IMR-90 (cell line): Measurements from ENCODE around the gene GHR. TPM values are rescaled to one million over a fixed set of nuclear protein-coding genes. Genes with fewer than 3 reads are reported as not detected.

ENCODE experiments used
- ATAC-seq: fragments of 200-7000 bp; cut with Tn5 transposase; 2 replicates; pipeline ENCODE4 v1.9.1; 2020; ENCODE audit warnings: low read depth, mild to moderate bottlenecking, moderate library complexity
- BruUV-seq: library from RNA; stranded (reverse); fragments of 400-500 nt; replicated peaks from 2 replicates; lab custom pipeline; 2021; lab: Mats Ljungman, UMichigan
- CTCF ChIA-PET: fragments of 300-600 bp; formaldehyde crosslinking; extraction: SDS; loops from one replicate; lab custom pipeline; 2021; ENCODE audit warnings: antibody characterized with exemption; lab: Yijun Ruan, JAX
- POLR2A ChIA-PET: fragments of 300-600 bp; sonication (Branson Sonifier 250); formaldehyde crosslinking; loops from one replicate; lab custom pipeline; 2022; ENCODE audit warnings: antibody characterized with exemption; ENCODE audit not compliant: unreplicated experiment; lab: Charles Lee
- DNase-seq: peaks from one replicate; pipeline ENCODE4 v3.0.0; 2013
- H2AFZ ChIP-seq: replicated peaks from 2 replicates; pipeline ENCODE3; 2013; ENCODE audit warnings: low read length, mild to moderate bottlenecking; ENCODE audit not compliant: poor library complexity
- H2AK5ac ChIP-seq: 2 replicates; pipeline ENCODE4 v1.6.1; 2013; ENCODE audit warnings: low read depth, low read length, inconsistent platforms
- H2AK9ac ChIP-seq: replicated peaks from 2 replicates; pipeline ENCODE3; 2013; ENCODE audit warnings: mild to moderate bottlenecking, low read depth, low read length, moderate library complexity; ENCODE audit not compliant: poor library complexity
- H2BK120ac ChIP-seq: 2 replicates; pipeline ENCODE4 v1.6.1; 2013; ENCODE audit warnings: low read depth, low read length, inconsistent platforms
- H2BK15ac ChIP-seq: 3 replicates; pipeline ENCODE4 v1.6.1; 2013; ENCODE audit warnings: low read depth, low read length, inconsistent platforms
- H2BK20ac ChIP-seq: 2 replicates; pipeline ENCODE4 v1.6.1; 2013; ENCODE audit warnings: low read depth, mild to moderate bottlenecking, inconsistent platforms, low read length, moderate library complexity
- H2BK5ac ChIP-seq: 2 replicates; pipeline ENCODE4 v1.6.1; 2013; ENCODE audit warnings: mild to moderate bottlenecking, low read depth, low read length, inconsistent platforms; ENCODE audit not compliant: poor library complexity, severe bottlenecking
- H3K14ac ChIP-seq: replicated peaks from 2 replicates; pipeline ENCODE4 v1.6.1; 2013; ENCODE audit warnings: low read depth, low read length, inconsistent platforms
- H3K18ac ChIP-seq: 2 replicates; pipeline ENCODE4 v1.6.1; 2013; ENCODE audit warnings: low read depth, low read length, control low read depth
- H3K23ac ChIP-seq: 2 replicates; pipeline ENCODE4 v1.6.1; 2013; ENCODE audit warnings: low read depth, low read length, inconsistent platforms
- H3K27ac ChIP-seq: 2 replicates; pipeline ENCODE4 v1.5.1; 2013; ENCODE audit warnings: mild to moderate bottlenecking, control low read depth, low read length; ENCODE audit not compliant: insufficient read depth
- H3K27me3 ChIP-seq: 2 replicates; pipeline ENCODE4 v1.6.1; 2013; ENCODE audit warnings: low read length; ENCODE audit not compliant: control insufficient read depth, insufficient read depth
- H3K36me3 ChIP-seq: 2 replicates; pipeline ENCODE4 v1.6.1; 2013; ENCODE audit warnings: low read length, mixed read lengths; ENCODE audit not compliant: control insufficient read depth, insufficient read depth
- H3K4ac ChIP-seq: 2 replicates; pipeline ENCODE4 v1.6.1; 2013; ENCODE audit warnings: low read depth, low read length, inconsistent platforms
- H3K4me1 ChIP-seq: 2 replicates; pipeline ENCODE4 v1.6.1; 2013; ENCODE audit warnings: low read length, mixed read lengths; ENCODE audit not compliant: control insufficient read depth, insufficient read depth
- H3K4me2 ChIP-seq: 2 replicates; pipeline ENCODE4 v1.6.1; 2013; ENCODE audit warnings: low read depth, mild to moderate bottlenecking, control low read depth, low read length, moderate library complexity
- H3K4me3 ChIP-seq: 2 replicates; pipeline ENCODE4 v1.5.1; 2013; ENCODE audit warnings: low read depth, mild to moderate bottlenecking, control low read depth, low read length, moderate library complexity; ENCODE audit not compliant: insufficient read depth
- H3K56ac ChIP-seq: 2 replicates; pipeline ENCODE4 v1.6.1; 2013; ENCODE audit warnings: low read length, inconsistent platforms; ENCODE audit not compliant: insufficient read depth; ENCODE audit errors: extremely low read depth
- H3K79me1 ChIP-seq, 2 experiments: 2 replicates each; pipeline ENCODE4 v1.6.1; 2013; ENCODE audit warnings: low read length in 2 of 2, inconsistent platforms in 1 of 2, low read depth in 1 of 2
- H3K9ac ChIP-seq: 2 replicates; pipeline ENCODE4 v1.6.1; 2013; ENCODE audit warnings: low read depth, low read length, control low read depth
- H3K9me1 ChIP-seq: 2 replicates; pipeline ENCODE4 v1.6.1; 2013; ENCODE audit warnings: low read length, inconsistent platforms; ENCODE audit not compliant: insufficient read depth
- H3K9me3 ChIP-seq: 2 replicates; pipeline ENCODE4 v1.6.1; 2013; ENCODE audit warnings: low read length; ENCODE audit not compliant: control insufficient read depth, insufficient read depth
- H4K20me1 ChIP-seq: 2 replicates; pipeline ENCODE4 v1.6.1; 2013; ENCODE audit warnings: low read length, inconsistent platforms; ENCODE audit not compliant: insufficient read depth
- H4K5ac ChIP-seq: 2 replicates; pipeline ENCODE4 v1.6.1; 2013; ENCODE audit warnings: mild to moderate bottlenecking, low read depth, low read length, control low read depth
- H4K8ac ChIP-seq, 2 experiments: 2 replicates each; pipeline ENCODE4 v1.6.1; 2013; ENCODE audit warnings: low read depth in 2 of 2, low read length in 2 of 2, control low read depth in 1 of 2, inconsistent platforms in 1 of 2
- H4K91ac ChIP-seq: 2 replicates; pipeline ENCODE4 v1.6.1; 2013; ENCODE audit warnings: low read depth, low read length, inconsistent platforms; ENCODE audit not compliant: insufficient read depth
- BHLHE40 ChIP-seq: fragments of 150-350 bp; IDR thresholded peaks from 2 replicates; pipeline ENCODE4 v1.6.1; 2016; ENCODE audit warnings: mild to moderate bottlenecking, low read depth, low read length
- CEBPB ChIP-seq: IDR thresholded peaks from 2 replicates; pipeline ENCODE4 v1.6.1; 2012; ENCODE audit warnings: low read depth, low read length, improper control_type of control experiment
- CHD1 ChIP-seq: IDR thresholded peaks from 2 replicates; pipeline ENCODE4 v1.6.1; 2012; ENCODE audit warnings: low read depth, low read length, improper control_type of control experiment
- CTCF ChIP-seq: conservative IDR thresholded peaks from 2 replicates; pipeline ENCODE4 v1.5.1; 2012; ENCODE audit warnings: mild to moderate bottlenecking, low read depth, low read length, improper control_type of control experiment
- ELK1 ChIP-seq: fragments of 150-350 bp; IDR thresholded peaks from 2 replicates; pipeline ENCODE4 v1.6.1; 2016; ENCODE audit warnings: low read depth, mild to moderate bottlenecking, low read length, moderate library complexity, borderline replicate concordance
- FOS ChIP-seq: fragments of 150-350 bp; IDR thresholded peaks from 2 replicates; pipeline ENCODE4 v1.6.1; 2016; ENCODE audit warnings: low read depth, low read length
- MAFK ChIP-seq: IDR thresholded peaks from 2 replicates; pipeline ENCODE4 v1.6.1; 2012; ENCODE audit warnings: low read depth, low read length, improper control_type of control experiment
- MAZ ChIP-seq: IDR thresholded peaks from 2 replicates; pipeline ENCODE4 v1.6.1; 2012; ENCODE audit warnings: low read depth, mild to moderate bottlenecking, low read length, improper control_type of control experiment, moderate library complexity, borderline replicate concordance
- MXI1 ChIP-seq: IDR thresholded peaks from 2 replicates; pipeline ENCODE4 v1.6.1; 2012; ENCODE audit warnings: low read depth, mild to moderate bottlenecking, low read length, moderate library complexity, borderline replicate concordance
- NFE2L2 ChIP-seq: fragments of 150-350 bp; IDR thresholded peaks from 2 replicates; pipeline ENCODE4 v1.6.1; 2016; ENCODE audit warnings: low read depth, mild to moderate bottlenecking, low read length
- POLR2A ChIP-seq: IDR thresholded peaks from 2 replicates; pipeline ENCODE4 v1.6.1; 2012; ENCODE audit warnings: mild to moderate bottlenecking, low read depth, low read length
- RAD21 ChIP-seq: IDR thresholded peaks from 2 replicates; pipeline ENCODE4 v1.6.1; 2012; ENCODE audit warnings: low read length, improper control_type of control experiment
- RCOR1 ChIP-seq: IDR thresholded peaks from 2 replicates; pipeline ENCODE4 v1.6.1; 2012; ENCODE audit warnings: mild to moderate bottlenecking, low read length, improper control_type of control experiment; ENCODE audit not compliant: insufficient replicate concordance
- RFX5 ChIP-seq: IDR thresholded peaks from 2 replicates; pipeline ENCODE4 v1.8.0; 2012; ENCODE audit warnings: low read depth, mild to moderate bottlenecking, low read length, moderate library complexity
- SMC3 ChIP-seq: fragments of 150-350 bp; IDR thresholded peaks from 2 replicates; pipeline ENCODE4 v1.6.1; 2016; ENCODE audit warnings: low read depth, mild to moderate bottlenecking, antibody characterized with exemption, low read length, moderate library complexity
- USF2 ChIP-seq: fragments of 150-350 bp; IDR thresholded peaks from 2 replicates; pipeline ENCODE4 v1.6.1; 2017; ENCODE audit warnings: mild to moderate bottlenecking, antibody characterized with exemption, low read length, low read depth
- WGBS, 2 experiments: methylation state at CpG; one replicate each; pipeline versions ENCODE4 v1.1.5 to v1.1.7; 2013; ENCODE audit warnings: missing lambda C conversion rate in 2 of 2; ENCODE audit not compliant: insufficient read length in 1 of 2; ENCODE audit errors: extremely low coverage in 2 of 2; 5-methylcytosine and 5-hydroxymethylcytosine counted together
- dilution Hi-C: fragments of 300-500 bp; cut with HindIII; formaldehyde crosslinking; loops from one replicate; pipeline ENCODE4 v1.14.3; 2018; ENCODE audit warnings: low sequenced_read_pairs; ENCODE audit not compliant: unreplicated experiment
- in situ Hi-C: fragments of 300-500 bp; cut with MboI; formaldehyde crosslinking; loops from 3 replicates; pipeline ENCODE4 v1.14.3; 2019; ENCODE audit warnings: low sequenced_read_pairs, inconsistent platforms, mixed read lengths
- intact Hi-C: fragments of 100-400 bp; cut with micrococcal nuclease; formaldehyde crosslinking; loops from 2 replicates; pipeline ENCODE4 v1.10.0; 2022
- polyA plus RNA-seq, 3 experiments: library from polyadenylated mRNA; depleted of rRNA; stranded (reverse); fragments of >200 nt; gene quantifications; 2 replicates each; pipeline ENCODE4 v1.2.3, GENCODE V29; 2012; ENCODE audit warnings: low replicate concordance in 1 of 3
- total RNA-seq: library from RNA; depleted of rRNA; stranded (reverse); fragments of >200 nt; gene quantifications from 2 replicates; pipeline ENCODE4 v1.2.3, GENCODE V29; 2012

GHR gene
- total and polyA plus RNA-seq, 2 of the 4 experiments (the other 2 are of a cell fraction): 0.36 to 1.1 TPM

DNA sequence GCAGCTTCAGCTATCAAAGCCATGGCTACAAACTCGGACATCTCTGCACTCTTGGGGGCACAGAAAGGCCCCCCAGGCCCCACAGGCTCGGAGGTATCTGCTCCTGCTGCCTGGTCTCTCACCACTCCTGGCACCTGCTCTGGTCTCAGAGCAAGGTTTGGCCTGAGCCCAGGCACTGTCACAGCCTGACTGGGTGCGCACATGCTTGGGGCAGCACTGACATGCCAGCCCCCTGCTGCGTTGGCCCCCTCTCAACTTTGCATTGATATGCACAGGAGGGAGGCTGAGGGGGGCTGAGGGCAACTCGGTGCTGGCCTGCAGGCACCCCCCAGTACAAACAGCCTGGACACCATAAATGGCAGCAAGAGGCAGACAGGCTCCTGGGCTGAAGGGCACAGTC is 27.1 kb upstream of the GHR start:
- no peak overlapping the region for H2BK20ac ChIP-seq
- H3K9ac ChIP-seq: no peak overlapping the region
- in situ Hi-C loops (no loop called here), dilution Hi-C loops (no loop called here), intact Hi-C loops (no loop called here)
- H4K91ac ChIP-seq: no peak overlapping the region
- no peaks in the 10 kb centered on the region for H3K79me1 ChIP-seq
- H4K5ac ChIP-seq: no peak overlapping the region
- 0% methylated on average over 1 of the region's 5 CpGs; no CpG with 5 or more reads in 1 of the 2 experiments for WGBS, 2 experiments
- H3K9me3 ChIP-seq: 0 out of 2 replicates have a peak, but pooled peaks cover 2% of the 10 kb centered on the region
- ATAC-seq (no peak), DNase-seq (no peak)
- no TSS peak for BruUV-seq
- H4K8ac ChIP-seq: no peak overlapping the region
- no peak overlapping the region for H3K18ac ChIP-seq
- H3K27ac ChIP-seq: no peak overlapping the region
- no peak overlapping the region for H2AK5ac ChIP-seq
- H2AFZ ChIP-seq: no peak overlapping the region
- H2BK120ac ChIP-seq: no peak overlapping the region
- H4K20me1 ChIP-seq: no peaks in the 10 kb centered on the region
- no peak overlapping the region for H3K14ac ChIP-seq
- no peak overlapping the region for H3K4ac ChIP-seq
- no peak overlapping the region for H3K23ac ChIP-seq
- no peak overlapping the region for H3K56ac ChIP-seq
- H3K9me1 ChIP-seq: no peaks in the 10 kb centered on the region
- no peaks in the 10 kb centered on the region for H3K4me1 ChIP-seq
- no peaks in the 10 kb centered on the region for H3K27me3 ChIP-seq
- no peaks in the 10 kb centered on the region for H3K36me3 ChIP-seq
- H3K4me3 ChIP-seq: no peak overlapping the region
- no peak overlapping the region for H2AK9ac ChIP-seq
- no peak overlapping the region for H2BK15ac ChIP-seq
- no peak overlapping the region for H2BK5ac ChIP-seq
- CTCF ChIA-PET: no interaction called here
- TF ChIP-seq FOS (no peak), CEBPB (no peak), BHLHE40 (no peak), SMC3 (no peak), RAD21 (no peak), RFX5 (no peak), POLR2A (no peak), MXI1 (no peak), MAZ (no peak), CHD1 (no peak), CTCF (no peak), MAFK (no peak), USF2 (no peak), NFE2L2 (no peak), RCOR1 (no peak), ELK1 (no peak)
- POLR2A ChIA-PET: no interaction called here
- H3K4me2 ChIP-seq: no peak overlapping the region
